Natural killer cell treated with Interleukin-12 subunit alpha and Interleukin-12 subunit beta and Interleukin-15 and Interleukin-18, amount 100 ng/mL, for 72 hours (primary cell): ENCODE measurements around the gene SPEF1. TPM values are rescaled to one million over a fixed set of nuclear protein-coding genes. Genes with fewer than 3 reads are reported as not detected.
"Not testable (repeated sequence)": the region's sequence is repeated elsewhere in the genome, so short reads cannot be mapped to it uniquely, and the experiment has no call there.

Experiments used
- ATAC-seq, 2 donors: fragments of 150-1000 bp; cut with Tn5 transposase in 1 of 2; sonication (Bioruptor Pico), chemical (Tn5 transposase) in 1 of 2; 2 replicates each; pipeline ENCODE4 v1.10.0; 2021
- DNase-seq: peaks from one replicate; pipeline ENCODE4 v3.0.0; 2022; ENCODE audit warnings: low spot score
- H3K27ac Mint-ChIP-seq, 2 donors: 1 replicate in 1 of 2; 2 replicates in 1 of 2; pipeline ENCODE4 v1.8.0; 2022; ENCODE audit warnings: mixed read lengths in 2 of 2, mild to moderate bottlenecking in 1 of 2, moderate library complexity in 1 of 2
- H3K27me3 Mint-ChIP-seq, 2 donors: 1 replicate in 1 of 2; 2 replicates in 1 of 2; pipeline ENCODE4 v1.8.0; 2022; ENCODE audit warnings: mixed read lengths in 2 of 2
- H3K36me3 Mint-ChIP-seq: one replicate; pipeline ENCODE4 v1.8.0; 2022; ENCODE audit warnings: mixed read lengths
- H3K4me1 Mint-ChIP-seq, 2 donors: 1 replicate in 1 of 2; 2 replicates in 1 of 2; pipeline ENCODE4 v1.8.0; 2022; ENCODE audit warnings: low read depth in 2 of 2, mixed read lengths in 2 of 2, mild to moderate bottlenecking in 1 of 2
- H3K4me3 Mint-ChIP-seq: one replicate; pipeline ENCODE4 v1.8.0; 2022; ENCODE audit warnings: mixed read lengths
- H3K9me3 Mint-ChIP-seq: 2 replicates; pipeline ENCODE4 v1.8.0; 2022; ENCODE audit warnings: mixed read lengths
- total RNA-seq, 2 donors: library from RNA; stranded (reverse); gene quantifications; one replicate each; pipeline ENCODE4 v1.2.3, GENCODE V29; 2022

Gene SPEF1
- total RNA-seq, 2 donors from 2014 or later: 0.24 to 0.36 TPM

GRCh38 chr20:3789201-3789600 lies 8.0 kb upstream of the SPEF1 start:
- not testable (repeated sequence) for DNase-seq, H3K27me3 Mint-ChIP-seq, H3K9me3 Mint-ChIP-seq, ATAC-seq, H3K36me3 Mint-ChIP-seq
- Mint-ChIP-seq H3K27ac (peak overlapping the region; percentile 4 to 6), H3K4me1 (peaks cover 20 to 24% of the 10 kb centered on the region in 2 donors), H3K4me3 (peak overlapping the region; percentile 42)

- peaks cover 21 to 24% of the 10 kb centered on the region in 2 donors for H3K4me1 Mint-ChIP-seq
- peak overlapping the region; percentile 4 to 6 for H3K27ac Mint-ChIP-seq
- no peaks in the 10 kb centered on the region for H3K27me3 Mint-ChIP-seq
- no peaks in the 10 kb centered on the region for H3K9me3 Mint-ChIP-seq
- H3K36me3 Mint-ChIP-seq: no peaks in the 10 kb centered on the region
- DNase-seq: no peak
- ATAC-seq: no peak
- H3K4me3 Mint-ChIP-seq: peak overlapping the region; percentile 42
These were observed 7.5 kb upstream of the SPEF1 start for GRCh38 chr20:3788685-3789155.

- Mint-ChIP-seq H3K4me1 (peaks cover 26 to 29% of the 10 kb centered on the region in 2 donors), H3K4me3 (peak overlapping the region; percentile 75), H3K27me3 (no peaks in the 10 kb centered on the region), H3K36me3 (no peaks in the 10 kb centered on the region), H3K27ac (peak overlapping the region; percentile 64 to 81), H3K9me3 (no peaks in the 10 kb centered on the region)
- DNase-seq (no peak), ATAC-seq (no peak)
These were observed 6.2 kb upstream of the SPEF1 start for GRCh38 chr20:3787324-3788014.

GRCh38 chr20:3786665-3787323 lies 5.5 kb upstream of the SPEF1 start, which contains the start of gene CENPB:
Gene CENPB, minus strand, starts transcription at chr20:3786740. Its CDS starts 257 bp downstream, at chr20:3786483.
- Mint-ChIP-seq H3K27me3 (no peaks in the 10 kb centered on the region), H3K4me3 (peak within 1 kb of the TSS; percentile 79), H3K9me3 (no peaks in the 10 kb centered on the region), H3K27ac (peak within 1 kb of the TSS; percentile 64 to 81), H3K36me3 (no peaks in the 10 kb centered on the region), H3K4me1 (peaks cover 28 to 32% of the 10 kb centered on the region in 2 donors)
- DNase-seq (peak; percentile 94), ATAC-seq (peak; percentile 96 to 98)

- Mint-ChIP-seq H3K4me3 (peak overlapping the region; percentile 77), H3K27ac (peak overlapping the region in 1 of 2 donors; percentile 33), H3K4me1 (peaks cover 35 to 39% of the 10 kb centered on the region in 2 donors), H3K9me3 (no peaks in the 10 kb centered on the region), H3K36me3 (no peaks in the 10 kb centered on the region), H3K27me3 (no peaks in the 10 kb centered on the region)
- DNase-seq (no peak), ATAC-seq (peak; percentile 38 to 52)
These were observed 4.9 kb upstream of the SPEF1 start for GRCh38 chr20:3786126-3786484.

GRCh38 chr20:3785240-3786125 lies 4.2 kb upstream of the SPEF1 start:
- Mint-ChIP-seq H3K9me3 (no peaks in the 10 kb centered on the region), H3K27me3 (no peaks in the 10 kb centered on the region), H3K27ac (peak overlapping the region; percentile 62 to 85), H3K4me3 (peak overlapping the region; percentile 79), H3K36me3 (no peaks in the 10 kb centered on the region), H3K4me1 (peaks cover 41 to 45% of the 10 kb centered on the region in 2 donors)
- no peak for DNase-seq
- ATAC-seq: peak in 1 of 2 donors; percentile 0

- Mint-ChIP-seq H3K4me1 (peaks cover 43 to 48% of the 10 kb centered on the region in 2 donors), H3K27ac (peak overlapping the region; percentile 62 to 85), H3K4me3 (peak overlapping the region; percentile 79), H3K9me3 (no peaks in the 10 kb centered on the region), H3K36me3 (no peaks in the 10 kb centered on the region), H3K27me3 (no peaks in the 10 kb centered on the region)
- no peak for ATAC-seq
- peak; percentile 31 for DNase-seq
These were observed 3.6 kb upstream of the SPEF1 start for GRCh38 chr20:3784863-3785239.

GRCh38 chr20:3784216-3784853 lies 3.1 kb upstream of the SPEF1 start:
- no peaks in the 10 kb centered on the region for H3K9me3 Mint-ChIP-seq
- DNase-seq (no peak), ATAC-seq (no peak)
- H3K4me3 Mint-ChIP-seq: peak overlapping the region; percentile 79
- H3K4me1 Mint-ChIP-seq: peaks cover 43 to 48% of the 10 kb centered on the region in 2 donors
- H3K27me3 Mint-ChIP-seq: no peaks in the 10 kb centered on the region
- H3K27ac Mint-ChIP-seq: peak overlapping the region; percentile 62 to 85
- H3K36me3 Mint-ChIP-seq: no peaks in the 10 kb centered on the region

GRCh38 chr20:3783511-3784195 lies 2.4 kb upstream of the SPEF1 start:
- ATAC-seq: no peak
- Mint-ChIP-seq H3K36me3 (no peaks in the 10 kb centered on the region), H3K27me3 (no peaks in the 10 kb centered on the region), H3K4me3 (peak overlapping the region; percentile 12), H3K4me1 (peaks cover 41 to 42% of the 10 kb centered on the region in 2 donors), H3K9me3 (no peaks in the 10 kb centered on the region), H3K27ac (no peak overlapping the region)
- DNase-seq: peak; percentile 18

- no peak overlapping the region for H3K27ac Mint-ChIP-seq
- H3K36me3 Mint-ChIP-seq: no peaks in the 10 kb centered on the region
- H3K27me3 Mint-ChIP-seq: no peaks in the 10 kb centered on the region
- H3K4me3 Mint-ChIP-seq: no peak overlapping the region
- no peak for ATAC-seq
- DNase-seq: peak; percentile 25
- no peaks in the 10 kb centered on the region for H3K9me3 Mint-ChIP-seq
- H3K4me1 Mint-ChIP-seq: peaks cover 40 to 41% of the 10 kb centered on the region in 2 donors
These were observed 1.8 kb upstream of the SPEF1 start for GRCh38 chr20:3783068-3783489.

GRCh38 chr20:3782597-3782996 lies 1.3 kb upstream of the SPEF1 start:
- no peaks in the 10 kb centered on the region for H3K27me3 Mint-ChIP-seq
- H3K4me3 Mint-ChIP-seq: no peak overlapping the region
- H3K36me3 Mint-ChIP-seq: no peaks in the 10 kb centered on the region
- peak overlapping the region; percentile 48 to 50 for H3K27ac Mint-ChIP-seq
- DNase-seq (no peak), ATAC-seq (no peak)
- H3K9me3 Mint-ChIP-seq: no peaks in the 10 kb centered on the region
- H3K4me1 Mint-ChIP-seq: peaks cover 38% of the 10 kb centered on the region in 2 donors

- no peak overlapping the region for H3K27ac Mint-ChIP-seq
- peaks cover 32 to 36% of the 10 kb centered on the region in 2 donors for H3K4me1 Mint-ChIP-seq
- H3K27me3 Mint-ChIP-seq: no peaks in the 10 kb centered on the region
- no peak for ATAC-seq
- no peaks in the 10 kb centered on the region for H3K9me3 Mint-ChIP-seq
- H3K4me3 Mint-ChIP-seq: peak overlapping the region; percentile 39
- no peaks in the 10 kb centered on the region for H3K36me3 Mint-ChIP-seq
- DNase-seq: no peak
These were observed 2.3 kb downstream of the SPEF1 start for GRCh38 chr20:3778976-3779375.
